GM18907 (cell line): ENCODE measurements around the gene EMC9.
"Not testable (repeated sequence)": the region's sequence is repeated elsewhere in the genome, so short reads cannot be mapped to it uniquely, and the experiment has no call there.

Experiments used
- ATAC-seq: cut with Tn5 transposase; IDR thresholded peaks from one replicate; pipeline ENCODE4 v1.9.1; 2021; ENCODE audit warnings: mild to moderate bottlenecking, moderate library complexity; ENCODE audit not compliant: unreplicated experiment

EMC9 gene

DNA sequence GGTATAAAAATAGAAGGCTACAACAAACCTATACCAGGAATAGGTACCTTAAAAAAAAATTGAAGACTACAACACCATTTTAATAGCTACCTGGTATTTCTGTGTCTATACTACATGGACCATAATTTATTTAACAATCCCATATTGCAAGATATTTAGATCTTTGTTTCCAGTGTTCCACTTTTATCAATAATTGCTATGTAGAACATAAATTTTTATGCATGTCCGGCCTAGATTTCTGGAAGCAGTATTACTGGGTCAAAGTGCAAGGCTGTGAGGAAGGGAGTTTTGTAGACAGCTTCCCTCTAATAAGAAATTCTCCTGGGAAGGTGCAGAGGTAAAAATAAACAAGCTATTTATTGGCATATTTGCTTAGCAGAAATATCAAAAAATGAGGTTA, 30.9 kb downstream of the EMC9 start:
- ATAC-seq, result no peak

DNA sequence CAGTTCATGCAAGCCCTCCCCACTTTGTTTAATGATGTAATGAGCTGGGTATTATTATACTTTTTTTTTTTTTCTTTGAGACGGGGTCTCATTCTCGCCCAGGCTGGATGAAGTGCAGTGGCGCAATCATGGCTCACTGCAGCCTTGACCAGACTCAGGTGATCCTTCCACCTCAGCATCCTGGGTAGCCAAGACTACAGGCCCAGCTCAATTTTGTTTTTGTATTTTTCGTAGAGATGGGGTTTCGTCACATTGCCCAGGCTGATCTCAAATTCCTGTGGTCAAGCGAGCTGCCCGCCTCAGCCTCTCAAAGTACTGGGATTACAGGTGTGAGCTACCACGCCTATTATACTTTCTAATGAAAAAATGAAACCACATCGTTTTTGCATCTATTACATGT, 31.3 kb downstream of the EMC9 start:
- ATAC-seq, result no peak

DNA sequence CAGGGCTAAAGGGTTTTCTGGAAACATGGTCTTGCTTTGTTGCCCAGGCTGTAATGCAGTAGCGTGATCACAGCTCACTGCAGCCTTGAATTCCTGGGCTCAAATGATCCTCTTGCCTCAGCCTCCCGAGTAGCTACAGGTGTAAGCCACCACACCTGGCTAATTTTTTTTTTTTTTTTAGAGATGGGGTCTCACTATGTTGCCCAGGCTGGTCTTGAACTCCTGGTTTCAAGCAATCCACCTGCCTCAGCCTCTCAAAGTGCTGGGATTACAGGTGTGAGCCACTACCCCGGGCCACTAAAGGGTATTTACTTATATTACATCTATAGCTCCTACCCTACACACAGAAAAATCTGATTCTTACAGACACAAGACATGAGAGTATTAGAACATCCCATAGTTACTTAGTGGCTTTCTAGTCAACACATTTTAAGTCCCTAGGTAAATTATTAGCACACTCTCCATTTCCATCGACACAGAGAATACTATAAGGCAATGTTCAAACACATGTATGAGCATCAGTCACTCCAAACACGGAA, 33.0 kb downstream of the EMC9 start:
- ATAC-seq, result peak; percentile 44

DNA sequence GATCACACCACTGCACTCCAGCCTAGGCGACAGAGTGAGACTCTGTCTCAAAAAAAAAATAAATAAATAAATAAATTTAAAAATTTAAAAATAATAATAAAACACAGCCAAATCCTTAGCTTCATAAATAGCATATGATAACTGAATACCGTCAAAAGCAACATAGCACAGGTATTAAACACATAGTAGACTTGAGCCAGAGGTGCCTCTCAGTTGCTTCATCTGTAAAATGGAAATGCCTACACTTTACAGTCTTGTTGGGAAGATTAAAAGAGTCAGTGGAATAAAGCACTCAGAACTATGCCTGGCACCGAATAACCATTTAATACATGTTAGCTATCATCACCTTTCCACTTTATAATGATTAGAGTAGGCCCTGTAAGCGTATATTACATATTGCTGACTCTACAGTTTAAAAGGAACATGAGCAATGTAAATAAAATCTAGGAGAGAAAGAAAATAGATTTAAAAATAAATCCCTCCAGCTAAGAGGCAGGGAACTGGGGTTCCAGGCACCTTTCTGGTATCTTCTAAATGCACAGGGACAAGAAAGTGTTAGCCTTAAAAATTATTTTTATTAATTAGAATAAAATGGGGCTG, 34.6 kb downstream of the EMC9 start:
- ATAC-seq, result no peak

DNA sequence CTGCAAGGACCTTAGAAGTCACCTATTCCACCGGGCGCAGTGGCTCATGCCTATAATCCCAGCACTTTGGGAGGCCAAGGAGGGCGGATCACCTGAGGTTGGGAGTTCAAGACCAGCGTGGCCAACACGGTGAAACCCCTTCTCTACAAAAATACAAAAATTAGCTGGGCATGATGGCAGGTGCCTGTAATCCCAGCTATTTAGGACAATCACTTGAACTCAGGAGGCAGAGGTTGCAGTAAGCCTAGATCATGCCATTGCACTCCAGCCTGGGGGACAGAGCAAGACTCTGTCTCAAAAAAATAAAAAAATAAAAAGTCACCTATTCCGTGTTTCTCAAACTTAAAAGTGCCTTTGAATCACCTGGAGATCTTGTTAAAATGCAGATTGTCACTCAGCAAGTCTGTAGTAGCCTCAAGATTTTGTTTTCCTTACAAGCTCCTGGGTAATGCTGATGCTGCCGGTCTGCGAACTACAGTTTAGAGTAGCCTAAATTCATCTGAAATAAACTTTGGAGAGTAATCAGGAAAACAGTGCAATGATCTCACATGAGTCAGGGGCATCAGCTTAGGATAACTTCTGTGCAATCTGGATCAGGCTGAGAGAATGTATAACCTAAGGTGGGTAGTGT, 35.7 kb downstream of the EMC9 start:
- ATAC-seq, result not testable (repeated sequence)

DNA sequence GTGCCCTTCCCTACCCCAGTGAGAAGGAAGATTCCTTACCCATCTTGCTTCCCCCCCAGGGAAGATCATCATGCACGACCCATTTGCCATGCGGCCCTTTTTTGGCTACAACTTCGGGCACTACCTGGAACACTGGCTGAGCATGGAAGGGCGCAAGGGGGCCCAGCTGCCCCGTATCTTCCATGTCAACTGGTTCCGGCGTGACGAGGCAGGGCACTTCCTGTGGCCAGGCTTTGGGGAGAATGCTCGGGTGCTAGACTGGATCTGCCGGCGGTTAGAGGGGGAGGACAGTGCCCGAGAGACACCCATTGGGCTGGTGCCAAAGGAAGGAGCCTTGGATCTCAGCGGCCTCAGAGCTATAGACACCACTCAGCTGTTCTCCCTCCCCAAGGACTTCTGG, 37.9 kb downstream of the EMC9 start:
- ATAC-seq, result no peak

DNA sequence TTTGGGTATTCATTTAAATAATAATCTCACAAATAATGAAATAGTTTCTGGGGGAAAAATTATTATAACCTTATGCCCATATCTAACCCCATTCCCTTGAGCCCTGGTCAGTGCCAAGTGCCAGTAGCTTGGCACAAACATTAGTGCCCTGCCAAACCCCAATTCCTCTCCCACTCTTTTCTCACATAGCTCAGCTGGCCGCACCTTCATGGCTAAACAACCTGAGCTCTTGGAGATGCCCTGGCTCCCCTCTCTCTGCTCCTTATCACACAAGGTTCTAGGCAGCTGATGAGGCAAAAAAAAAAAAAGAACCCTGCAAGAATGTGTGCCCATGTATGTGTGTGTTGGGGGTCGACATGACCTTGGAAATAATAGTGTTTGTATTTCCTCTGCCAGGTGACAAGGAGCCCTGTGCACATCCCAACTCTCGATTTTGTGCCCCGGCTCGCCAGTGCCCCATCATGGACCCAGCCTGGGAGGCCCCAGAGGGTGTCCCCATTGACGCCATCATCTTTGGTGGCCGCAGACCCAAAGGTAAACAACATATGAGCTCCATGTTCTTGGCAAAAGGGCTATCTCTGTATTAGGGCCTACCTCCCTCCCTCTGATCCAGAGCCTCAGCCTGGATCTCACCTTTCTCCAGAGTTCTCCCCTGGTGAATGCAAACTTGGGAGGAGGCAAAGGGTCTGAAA, 38.9 kb downstream of the EMC9 start:
- no peak for ATAC-seq

DNA sequence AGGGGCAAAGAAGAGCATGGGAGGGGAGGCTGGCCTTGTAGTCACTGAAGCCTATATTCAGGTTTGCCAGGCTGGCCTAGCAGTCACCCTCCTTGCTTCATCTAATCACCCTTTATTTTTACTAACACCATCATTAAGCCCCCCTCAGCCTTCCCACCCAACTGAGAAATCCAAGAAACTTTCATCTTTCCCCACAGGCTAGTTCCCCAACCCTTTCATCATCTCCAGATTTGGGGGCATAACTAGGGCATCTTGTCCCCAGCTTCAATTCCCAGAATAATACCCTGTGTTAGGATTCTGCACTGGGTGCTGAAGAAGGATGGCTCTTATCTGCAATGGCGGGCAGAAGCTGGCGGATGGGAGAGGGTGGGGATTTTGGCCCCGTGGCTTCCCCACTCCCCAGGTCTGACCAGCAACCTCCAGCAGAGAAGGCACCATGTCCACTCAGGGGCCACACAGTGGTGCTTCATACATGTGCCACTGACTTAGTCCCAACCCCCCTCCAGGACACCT, 40.4 kb downstream of the EMC9 start:
- ATAC-seq, result no peak

DNA sequence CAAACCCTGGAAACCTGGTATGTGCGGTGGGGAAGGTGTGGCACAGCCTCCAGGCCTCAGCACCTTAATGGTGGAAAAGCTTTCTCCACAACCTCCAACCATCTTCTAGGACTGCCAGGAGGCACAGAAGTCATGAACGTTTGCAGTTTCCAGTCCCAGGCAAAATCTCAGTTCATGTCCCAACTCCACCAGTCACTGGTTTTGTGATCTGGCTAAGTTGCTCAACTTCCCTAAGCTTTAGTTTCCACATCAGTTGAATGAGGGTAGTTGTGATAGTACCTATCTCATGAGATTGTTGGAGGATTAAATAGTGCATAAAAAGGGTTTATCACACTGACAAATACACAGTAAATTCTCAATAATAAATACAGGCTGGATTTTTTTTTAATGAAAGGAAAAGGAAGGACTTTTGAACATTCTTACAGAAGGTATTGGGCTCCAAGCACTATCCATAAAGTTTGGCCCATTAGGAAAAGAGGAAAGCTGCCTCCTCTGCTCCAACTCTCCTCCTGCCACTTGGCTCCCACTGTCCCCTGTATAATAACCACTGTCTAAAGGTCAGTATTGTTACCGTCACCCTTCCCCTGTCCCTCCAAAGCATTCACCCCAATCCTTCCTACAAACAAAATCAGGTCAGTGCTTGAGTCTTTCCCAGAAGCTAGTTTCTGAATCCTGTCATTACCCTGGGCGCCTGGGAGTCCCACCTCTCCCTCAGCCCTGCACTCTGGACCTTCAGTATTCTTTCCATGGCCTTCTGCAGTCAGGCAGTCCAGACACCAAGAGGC, 41.0 kb downstream of the EMC9 start:
- no peak for ATAC-seq

DNA sequence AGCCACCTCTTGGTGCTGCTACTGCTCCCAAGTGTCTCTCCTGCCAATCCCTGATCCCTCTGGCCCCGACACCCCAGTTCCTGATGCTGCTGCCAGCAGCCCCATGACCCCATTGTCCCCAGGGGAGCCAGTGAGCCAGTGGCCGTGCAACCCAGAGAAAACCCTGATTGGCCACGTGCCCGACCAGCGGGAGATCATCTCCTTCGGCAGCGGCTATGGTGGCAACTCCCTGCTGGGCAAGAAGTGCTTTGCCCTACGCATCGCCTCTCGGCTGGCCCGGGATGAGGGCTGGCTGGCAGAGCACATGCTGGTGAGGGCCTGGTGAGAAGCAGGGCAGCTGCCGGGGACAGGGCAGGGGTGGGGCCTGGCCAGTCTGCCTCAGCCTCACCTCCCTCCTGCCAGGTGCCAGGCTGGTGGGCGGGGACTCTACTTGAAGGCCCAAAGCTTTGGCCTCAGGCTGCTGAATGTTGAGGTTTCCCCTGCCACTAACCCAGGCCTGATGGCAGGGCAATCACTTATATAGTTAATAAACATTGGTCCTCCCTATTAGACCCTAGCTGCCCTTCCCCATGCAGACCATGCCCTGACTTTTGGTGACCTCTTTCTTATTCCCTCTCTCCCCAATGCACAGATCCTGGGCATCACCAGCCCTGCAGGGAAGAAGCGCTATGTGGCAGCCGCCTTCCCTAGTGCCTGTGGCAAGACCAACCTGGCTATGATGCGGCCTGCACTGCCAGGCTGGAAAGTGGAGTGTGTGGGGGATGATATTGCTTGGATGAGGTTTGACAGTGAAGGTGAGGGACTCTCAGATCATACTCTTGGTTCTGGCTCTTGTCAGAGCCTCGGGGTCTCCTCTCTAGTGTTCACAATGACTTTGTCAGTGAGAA, 42.2 kb downstream of the EMC9 start:
- ATAC-seq, result no peak

DNA sequence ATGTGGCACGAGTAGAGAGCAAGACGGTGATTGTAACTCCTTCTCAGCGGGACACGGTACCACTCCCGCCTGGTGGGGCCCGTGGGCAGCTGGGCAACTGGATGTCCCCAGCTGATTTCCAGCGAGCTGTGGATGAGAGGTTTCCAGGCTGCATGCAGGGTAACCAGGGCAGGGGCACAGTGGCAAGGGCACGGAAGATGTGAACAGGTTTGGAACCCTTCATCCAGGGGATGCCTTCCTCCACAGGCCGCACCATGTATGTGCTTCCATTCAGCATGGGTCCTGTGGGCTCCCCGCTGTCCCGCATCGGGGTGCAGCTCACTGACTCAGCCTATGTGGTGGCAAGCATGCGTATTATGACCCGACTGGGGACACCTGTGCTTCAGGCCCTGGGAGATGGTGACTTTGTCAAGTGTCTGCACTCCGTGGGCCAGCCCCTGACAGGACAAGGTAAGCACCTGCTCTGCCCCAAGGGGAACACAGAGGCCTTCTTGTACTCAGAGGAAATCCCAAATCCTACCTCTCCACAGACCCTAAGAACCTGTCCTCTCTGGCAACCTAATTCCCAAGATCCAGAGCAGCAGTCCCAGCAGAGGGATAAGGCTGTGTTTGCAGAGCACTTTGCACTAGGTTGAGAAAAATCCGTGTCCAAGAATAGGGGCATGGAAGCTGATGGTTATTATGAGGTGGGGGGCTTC, 43.0 kb downstream of the EMC9 start:
- ATAC-seq, result no peak

DNA sequence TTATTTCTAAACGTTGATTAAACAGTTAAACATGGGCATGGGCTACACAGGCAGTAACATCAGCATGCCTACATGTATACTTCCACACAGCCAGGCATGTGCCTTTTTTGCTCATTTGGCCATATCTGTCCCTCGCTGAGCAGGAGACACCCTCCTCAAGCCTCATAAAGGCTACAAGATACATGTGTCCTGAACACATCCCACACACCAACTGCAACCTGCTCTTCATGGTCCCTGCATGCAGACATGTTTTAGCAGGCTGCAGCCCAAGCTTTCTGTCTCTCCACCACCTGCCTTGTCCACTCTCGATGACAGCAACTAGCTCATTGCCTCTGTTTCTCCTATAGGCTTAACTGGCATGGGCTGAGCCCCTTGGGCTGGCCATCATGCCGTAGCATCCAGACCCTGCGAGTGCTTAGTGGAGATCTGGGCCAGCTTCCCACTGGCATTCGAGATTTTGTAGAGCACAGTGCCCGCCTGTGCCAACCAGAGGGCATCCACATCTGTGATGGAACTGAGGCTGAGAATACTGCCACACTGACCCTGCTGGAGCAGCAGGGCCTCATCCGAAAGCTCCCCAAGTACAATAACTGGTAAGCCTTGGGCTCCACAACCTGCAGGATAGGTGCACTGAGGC, 44.7 kb downstream of the EMC9 start:
- ATAC-seq, result no peak

DNA sequence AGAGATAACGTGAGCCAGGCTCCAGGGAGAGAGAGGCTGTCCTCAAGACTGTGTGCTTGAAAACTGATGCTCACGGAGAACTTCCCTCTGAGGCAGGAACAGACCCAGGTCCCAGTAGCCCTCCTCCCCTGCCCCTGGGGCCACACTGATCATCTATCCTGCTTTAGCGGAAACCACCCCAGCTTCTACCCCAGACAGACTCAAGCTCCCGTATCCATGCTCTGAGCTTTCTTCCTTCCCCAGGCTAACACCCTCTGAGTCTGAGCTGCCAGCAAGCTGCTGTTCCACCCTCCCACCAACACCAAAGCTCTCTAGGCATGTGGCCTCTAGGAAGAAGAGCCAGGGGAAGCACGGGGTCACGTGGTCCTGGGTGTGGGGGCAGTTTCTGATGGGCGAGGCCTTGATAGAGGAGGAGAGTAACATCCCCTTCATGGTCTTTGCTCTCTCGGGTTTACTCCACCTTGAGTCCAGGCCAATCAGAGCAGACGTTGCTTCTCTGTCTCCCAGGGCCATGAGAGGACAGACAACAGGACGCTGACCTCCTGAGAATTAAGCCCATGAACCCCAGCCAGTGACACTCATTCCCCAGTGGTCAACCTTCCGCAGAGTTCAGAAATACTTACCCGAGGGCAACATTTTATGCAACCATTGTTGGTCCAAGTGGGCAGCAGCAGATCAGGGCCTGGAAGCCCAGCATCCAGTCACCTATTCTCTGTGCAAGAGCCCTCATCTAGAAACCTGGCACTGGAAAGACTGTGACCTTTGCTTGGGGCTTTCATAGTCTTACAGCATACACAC, 45.9 kb downstream of the EMC9 start:
- ATAC-seq, result peak; percentile 70

DNA sequence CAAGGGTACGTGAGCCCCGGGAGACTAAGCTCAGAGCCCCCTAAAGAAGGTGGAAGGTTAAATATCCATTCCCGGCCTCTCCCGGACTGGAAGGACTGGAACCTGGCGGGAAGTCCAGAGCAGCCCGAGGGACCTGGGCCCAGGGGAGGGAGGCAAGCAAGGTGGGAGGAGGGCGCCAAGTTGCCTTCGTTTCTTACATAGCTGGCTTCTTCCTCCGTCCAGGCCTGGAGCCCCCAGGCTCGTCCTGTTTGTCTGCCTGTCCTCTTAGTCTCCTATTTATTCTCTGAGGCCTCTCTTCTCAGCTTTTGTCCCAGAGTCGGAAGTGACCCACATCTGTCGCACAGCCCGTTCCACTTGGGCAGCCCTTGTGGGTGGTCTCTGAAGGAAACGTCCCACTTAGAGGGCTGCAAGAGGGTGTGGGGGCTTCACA, 46.5 kb downstream of the EMC9 start:
- peak; percentile 1 for ATAC-seq

DNA sequence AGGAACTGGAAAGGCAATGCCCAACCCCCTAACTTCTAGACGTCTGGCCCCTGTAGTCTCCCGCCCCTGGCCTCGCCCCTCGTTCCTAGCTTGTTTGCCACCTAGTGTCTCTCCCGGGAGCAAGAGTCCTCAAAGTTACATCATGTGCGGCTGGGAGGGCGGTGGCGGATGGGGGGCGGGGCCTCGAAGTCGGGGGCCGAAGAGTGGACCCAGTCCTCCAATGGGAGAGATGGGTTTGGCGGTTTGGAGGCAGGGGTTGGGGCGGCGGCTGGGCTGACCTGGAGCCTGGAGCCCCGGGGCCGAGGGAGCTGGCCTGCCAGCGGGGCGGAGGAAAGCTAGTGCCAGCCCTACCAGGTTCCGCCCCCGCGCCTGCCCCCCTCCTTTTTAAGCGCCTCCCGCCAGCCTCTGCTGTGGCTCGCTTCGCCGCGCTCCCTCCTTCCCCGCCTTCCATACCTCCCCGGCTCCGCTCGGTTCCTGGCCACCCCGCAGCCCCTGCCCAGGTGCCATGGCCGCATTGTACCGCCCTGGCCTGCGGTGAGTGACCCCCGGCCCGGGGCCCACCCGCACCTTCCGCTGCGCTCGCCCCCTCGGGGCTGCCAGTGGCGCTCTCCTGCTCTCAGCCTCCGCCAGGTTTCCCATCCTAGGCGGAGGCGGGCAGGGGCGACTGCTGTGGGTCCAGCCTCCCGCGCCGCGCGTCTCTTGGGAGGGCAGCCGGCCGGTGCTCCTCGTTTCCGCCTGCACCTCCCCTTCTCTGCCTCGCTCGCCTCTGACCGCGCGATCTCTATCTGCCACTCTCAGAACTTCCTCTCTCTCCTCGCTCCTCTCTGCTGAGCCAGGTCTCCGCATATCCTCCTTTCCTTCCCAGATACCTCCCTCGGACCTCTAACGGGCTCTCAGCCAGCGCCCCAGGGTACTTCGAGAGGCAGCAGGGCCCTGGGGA, 47.2 kb downstream of the EMC9 start, which contains the start of gene PCK2:
Gene PCK2 (plus strand): TSS at position 411 of the 940 bp plus-strand sequence. CDS start 95 bp downstream, at position 506.
- ATAC-seq, result peak; percentile 60

DNA sequence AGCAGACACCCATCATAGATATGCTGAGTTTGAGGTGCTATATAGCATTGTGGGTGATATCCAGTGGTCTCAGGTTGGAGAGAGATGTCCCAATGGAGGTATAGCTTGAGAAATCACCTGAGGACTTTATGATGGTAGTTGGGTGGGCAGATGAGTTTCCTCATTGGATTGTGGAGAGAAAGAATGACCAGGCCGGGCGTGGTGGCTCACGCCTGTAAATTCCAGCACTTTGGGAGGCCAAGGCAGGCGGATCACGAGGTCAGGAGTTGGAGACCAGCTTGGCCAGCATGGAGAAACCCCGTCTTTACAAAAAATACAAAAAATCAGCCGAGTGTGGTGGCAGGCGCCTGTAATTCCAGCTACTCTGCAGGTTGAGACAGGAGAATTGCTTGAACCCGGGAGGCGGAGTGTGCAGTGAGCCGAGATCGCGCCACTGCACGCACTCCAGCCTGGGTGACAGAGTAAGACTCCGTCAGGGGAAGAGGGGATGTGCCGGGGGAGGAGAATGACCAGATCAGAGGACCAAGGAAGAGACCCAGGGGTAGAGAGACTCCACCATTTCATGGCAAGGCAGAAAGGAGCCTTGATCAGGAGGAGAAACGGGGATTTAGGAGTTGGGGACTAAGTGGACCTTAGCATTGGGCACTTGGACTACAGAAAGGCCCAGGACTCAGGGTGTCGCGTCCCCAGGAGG, 48.0 kb downstream of the EMC9 start:
- no peak for ATAC-seq
